ENCODE data around the gene FAM237B. TPM values are rescaled to one million over a fixed set of nuclear protein-coding genes. Genes with fewer than 3 reads are reported as not detected.
"Not testable (repeated sequence)": the region's sequence is repeated elsewhere in the genome, so short reads cannot be mapped to it uniquely, and the experiment has no call there.

FAM237B gene
- total and polyA plus RNA-seq, 2 of the 4 experiments (the other 2 are of a cell fraction), result not detected

DNA sequence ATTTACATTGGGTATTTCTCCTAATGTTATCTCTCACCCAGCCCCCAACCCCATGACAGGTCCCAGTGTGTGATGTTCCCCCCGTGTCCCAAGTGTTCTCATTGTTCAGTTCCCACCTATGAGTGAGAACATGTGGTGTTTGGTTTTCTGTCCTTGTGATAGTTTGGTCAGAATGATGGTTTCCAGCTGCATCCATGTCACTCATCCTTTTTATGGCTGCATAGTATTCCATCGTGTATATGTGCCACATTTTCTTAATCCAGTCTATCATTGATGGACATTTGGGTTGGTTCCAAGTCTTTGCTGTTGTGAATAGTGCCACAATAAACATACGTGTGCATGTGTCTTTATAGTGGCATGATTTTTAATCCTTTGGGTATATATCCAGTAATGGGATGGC, 28.9 kb upstream of the FAM237B start:
- H2BK120ac ChIP-seq (ENCODE audit: low read depth, low read length); H2AK9ac ChIP-seq (replicated peaks; ENCODE audit: low read depth, low read length, poor library complexity); H3K27me3 ChIP-seq (ENCODE audit: control insufficient read depth, insufficient read depth, low read length); H2AFZ ChIP-seq (replicated peaks; ENCODE audit: low read length, poor library complexity); H3K9me1 ChIP-seq (ENCODE audit: insufficient read depth, low read length); H4K5ac ChIP-seq (ENCODE audit: low read depth, low read length); intact Hi-C loops (cut with micrococcal nuclease); H3K4me3 ChIP-seq (ENCODE audit: insufficient read depth, low read depth, low read length); H3K9me3 ChIP-seq (ENCODE audit: control insufficient read depth, insufficient read depth, low read length); H3K18ac ChIP-seq (ENCODE audit: low read depth, low read length); dilution Hi-C loops (cut with HindIII; ENCODE audit: low sequenced_read_pairs, unreplicated experiment); H3K14ac ChIP-seq (replicated peaks; ENCODE audit: low read depth, low read length); ATAC-seq (ENCODE audit: low read depth); in situ Hi-C loops (cut with MboI; ENCODE audit: low sequenced_read_pairs); H2BK20ac ChIP-seq (ENCODE audit: low read depth, low read length); DNase-seq; BruUV-seq (replicated peaks); POLR2A ChIA-PET (ENCODE audit: unreplicated experiment); H3K4me2 ChIP-seq (ENCODE audit: low read depth, low read length); H2AK5ac ChIP-seq (ENCODE audit: low read depth, low read length); H3K4ac ChIP-seq (ENCODE audit: low read depth, low read length); H3K4me1 ChIP-seq (ENCODE audit: control insufficient read depth, insufficient read depth, low read length); H4K91ac ChIP-seq (ENCODE audit: insufficient read depth, low read depth, low read length); H2BK15ac ChIP-seq (ENCODE audit: low read depth, low read length); H3K56ac ChIP-seq (ENCODE audit: extremely low read depth, insufficient read depth, low read length); H4K8ac ChIP-seq (ENCODE audit: low read depth in 2 of 2, low read length in 2 of 2); H3K36me3 ChIP-seq (ENCODE audit: control insufficient read depth, insufficient read depth, low read length); H4K20me1 ChIP-seq (ENCODE audit: insufficient read depth, low read length); CTCF ChIA-PET; H2BK5ac ChIP-seq (ENCODE audit: low read depth, low read length, poor library complexity, severe bottlenecking); H3K27ac ChIP-seq (ENCODE audit: insufficient read depth, low read length); H3K23ac ChIP-seq (ENCODE audit: low read depth, low read length); H3K9ac ChIP-seq (ENCODE audit: low read depth, low read length): not testable (repeated sequence)
- WGBS, 2 experiments (ENCODE audit: extremely low coverage in 2 of 2, insufficient read length in 1 of 2), result no CpG with 5 or more reads among the region's 3 CpGs
- H3K79me1 ChIP-seq (ENCODE audit: low read depth in 1 of 2, low read length in 2 of 2), result peaks cover 13 to 30% of the 10 kb centered on the region in 2 experiments
